SK-N-DZ (cell line): ENCODE measurements around the gene ENTREP3. TPM values are rescaled to one million over a fixed set of nuclear protein-coding genes. Genes with fewer than 3 reads are reported as not detected.
"Not testable (repeated sequence)": the region's sequence is repeated elsewhere in the genome, so short reads cannot be mapped to it uniquely, and the experiment has no call there.

Experiments used
- DNase-seq: peaks from one replicate; pipeline ENCODE4 v3.0.0-alpha.2; 2015; ENCODE audit warnings: low spot score
- polyA plus RNA-seq, 2 experiments: library from polyadenylated mRNA; depleted of rRNA; stranded (reverse); fragments of >200 nt; gene quantifications; 2 replicates each; pipeline ENCODE4 v1.2.3, GENCODE V29; 2014

Gene ENTREP3
- polyA plus RNA-seq (2014; cell fraction: cytosol; rRNA removed) = 20.3 and 23.6 TPM in 2 replicates
- 72.0 and 119 TPM in 2 replicates for polyA plus RNA-seq (2014; cell fraction: nucleus; rRNA removed)

- DNase-seq = peak; percentile 94
Observed at GRCh38 chr1:155255243-155256007, at the start of gene ENTREP3. TSS of gene ENTREP3 (minus strand) at chr1:155255483. CDS start at chr1:155254877, 606 bp downstream.

- no peak for DNase-seq
Observed at GRCh38 chr1:155304558-155305063, 49.3 kb upstream of the ENTREP3 start.

GRCh38 chr1:155301342-155301841, 46.1 kb upstream of the ENTREP3 start, which contains the start of gene PKLR:
TSS of gene PKLR (minus strand) at chr1:155301438. CDS start at chr1:155301395, 43 bp downstream.
- no peak for DNase-seq

GRCh38 chr1:155300553-155301329, 45.5 kb upstream of the ENTREP3 start:
- no peak for DNase-seq

- no peak for DNase-seq
Observed at GRCh38 chr1:155300024-155300423, 44.7 kb upstream of the ENTREP3 start.

GRCh38 chr1:155297384-155297783, 42.1 kb upstream of the ENTREP3 start:
- no peak for DNase-seq

- no peak for DNase-seq
Observed at GRCh38 chr1:155296661-155297060, 41.4 kb upstream of the ENTREP3 start.

- no peak for DNase-seq
Observed at GRCh38 chr1:155295942-155296267, 40.6 kb upstream of the ENTREP3 start.

- DNase-seq = no peak
Observed at GRCh38 chr1:155295183-155295941, 40.1 kb upstream of the ENTREP3 start.

GRCh38 chr1:155294520-155295182, 39.4 kb upstream of the ENTREP3 start:
- no peak for DNase-seq

GRCh38 chr1:155293086-155293749, 37.9 kb upstream of the ENTREP3 start:
- DNase-seq = no peak

- not testable (repeated sequence) for DNase-seq
Observed at GRCh38 chr1:155291006-155291405, 35.7 kb upstream of the ENTREP3 start.

GRCh38 chr1:155287987-155288543, 32.8 kb upstream of the ENTREP3 start:
- no peak for DNase-seq

GRCh38 chr1:155286544-155286943, 31.3 kb upstream of the ENTREP3 start:
- no peak for DNase-seq

GRCh38 chr1:155285631-155286044, 30.4 kb upstream of the ENTREP3 start:
- DNase-seq = no peak

- DNase-seq = no peak
Observed at GRCh38 chr1:155285063-155285462, 29.8 kb upstream of the ENTREP3 start.

GRCh38 chr1:155284476-155284875, 29.2 kb upstream of the ENTREP3 start:
- DNase-seq = no peak

GRCh38 chr1:155282488-155283091, 27.3 kb upstream of the ENTREP3 start:
- no peak for DNase-seq

GRCh38 chr1:155279268-155279667, 24.0 kb upstream of the ENTREP3 start:
- DNase-seq = no peak
